SK-N-SH treated with all-trans-retinoic acid at 6 μM for 48 hours (cell line): Measurements from ENCODE around the gene SMARCD3.

ENCODE experiments used
- ISL1 ChIP-seq: fragments of 250-450 bp; sonication (Bioruptor Pico); IDR thresholded peaks from 2 replicates; pipeline ENCODE4 v2.1.2; 2022; ENCODE audit warnings: mild to moderate bottlenecking, moderate library complexity
- SNAI2 ChIP-seq: fragments of 250-450 bp; sonication (Bioruptor Pico); IDR thresholded peaks from 2 replicates; pipeline ENCODE4 v1.5.0; 2020; ENCODE audit warnings: mild to moderate bottlenecking, moderate library complexity
- ZFP3 ChIP-seq: fragments of 250-450 bp; sonication (Bioruptor Pico); IDR thresholded peaks from 2 replicates; pipeline ENCODE4 v1.5.0; 2020; ENCODE audit warnings: mild to moderate bottlenecking, moderate library complexity
- TF ChIP-seq, protein P1 (sequence below): fragments of 250-450 bp; sonication (Bioruptor Pico); IDR thresholded peaks from 2 replicates; pipeline ENCODE4 v1.5.1; 2020; ENCODE audit warnings: low read depth, mild to moderate bottlenecking, moderate library complexity
- TF ChIP-seq, protein P2 (sequence below): fragments of 250-450 bp; sonication (Bioruptor Pico); IDR thresholded peaks from 2 replicates; pipeline ENCODE4 v1.5.0; 2020; ENCODE audit warnings: mild to moderate bottlenecking, moderate library complexity
- TF ChIP-seq, protein P3 (sequence below): fragments of 250-450 bp; sonication (Bioruptor Pico); IDR thresholded peaks from 2 replicates; pipeline ENCODE4 v1.8.0; 2020; ENCODE audit warnings: mild to moderate bottlenecking, moderate library complexity, borderline replicate concordance

DNA sequence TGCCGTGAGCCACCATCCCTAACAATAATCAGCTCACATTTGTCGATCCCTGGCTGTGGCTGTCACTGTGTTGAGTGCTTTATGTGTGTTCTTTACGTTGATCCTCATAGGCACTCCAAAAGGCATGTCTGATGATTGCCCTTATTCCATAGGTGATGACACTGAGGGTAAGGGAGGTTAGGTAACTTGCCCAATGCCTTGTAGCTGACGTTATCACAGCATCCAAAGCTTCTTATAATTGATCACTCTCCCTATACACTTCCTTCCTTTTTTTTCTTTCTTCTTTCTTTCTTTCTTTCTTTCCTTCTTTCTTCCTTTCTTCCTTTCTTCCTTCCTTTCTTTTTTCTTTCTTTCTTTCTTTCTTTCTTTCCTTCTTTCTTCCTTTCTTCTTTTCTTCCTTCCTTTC lies 41.9 kb upstream of the SMARCD3 start:
- TF ChIP-seq, protein P1, sequence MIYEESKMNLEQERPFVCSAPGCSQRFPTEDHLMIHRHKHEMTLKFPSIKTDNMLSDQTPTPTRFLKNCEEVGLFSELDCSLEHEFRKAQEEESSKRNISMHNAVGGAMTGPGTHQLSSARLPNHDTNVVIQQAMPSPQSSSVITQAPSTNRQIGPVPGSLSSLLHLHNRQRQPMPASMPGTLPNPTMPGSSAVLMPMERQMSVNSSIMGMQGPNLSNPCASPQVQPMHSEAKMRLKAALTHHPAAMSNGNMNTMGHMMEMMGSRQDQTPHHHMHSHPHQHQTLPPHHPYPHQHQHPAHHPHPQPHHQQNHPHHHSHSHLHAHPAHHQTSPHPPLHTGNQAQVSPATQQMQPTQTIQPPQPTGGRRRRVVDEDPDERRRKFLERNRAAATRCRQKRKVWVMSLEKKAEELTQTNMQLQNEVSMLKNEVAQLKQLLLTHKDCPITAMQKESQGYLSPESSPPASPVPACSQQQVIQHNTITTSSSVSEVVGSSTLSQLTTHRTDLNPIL, result no peak
- TF ChIP-seq, protein P2, sequence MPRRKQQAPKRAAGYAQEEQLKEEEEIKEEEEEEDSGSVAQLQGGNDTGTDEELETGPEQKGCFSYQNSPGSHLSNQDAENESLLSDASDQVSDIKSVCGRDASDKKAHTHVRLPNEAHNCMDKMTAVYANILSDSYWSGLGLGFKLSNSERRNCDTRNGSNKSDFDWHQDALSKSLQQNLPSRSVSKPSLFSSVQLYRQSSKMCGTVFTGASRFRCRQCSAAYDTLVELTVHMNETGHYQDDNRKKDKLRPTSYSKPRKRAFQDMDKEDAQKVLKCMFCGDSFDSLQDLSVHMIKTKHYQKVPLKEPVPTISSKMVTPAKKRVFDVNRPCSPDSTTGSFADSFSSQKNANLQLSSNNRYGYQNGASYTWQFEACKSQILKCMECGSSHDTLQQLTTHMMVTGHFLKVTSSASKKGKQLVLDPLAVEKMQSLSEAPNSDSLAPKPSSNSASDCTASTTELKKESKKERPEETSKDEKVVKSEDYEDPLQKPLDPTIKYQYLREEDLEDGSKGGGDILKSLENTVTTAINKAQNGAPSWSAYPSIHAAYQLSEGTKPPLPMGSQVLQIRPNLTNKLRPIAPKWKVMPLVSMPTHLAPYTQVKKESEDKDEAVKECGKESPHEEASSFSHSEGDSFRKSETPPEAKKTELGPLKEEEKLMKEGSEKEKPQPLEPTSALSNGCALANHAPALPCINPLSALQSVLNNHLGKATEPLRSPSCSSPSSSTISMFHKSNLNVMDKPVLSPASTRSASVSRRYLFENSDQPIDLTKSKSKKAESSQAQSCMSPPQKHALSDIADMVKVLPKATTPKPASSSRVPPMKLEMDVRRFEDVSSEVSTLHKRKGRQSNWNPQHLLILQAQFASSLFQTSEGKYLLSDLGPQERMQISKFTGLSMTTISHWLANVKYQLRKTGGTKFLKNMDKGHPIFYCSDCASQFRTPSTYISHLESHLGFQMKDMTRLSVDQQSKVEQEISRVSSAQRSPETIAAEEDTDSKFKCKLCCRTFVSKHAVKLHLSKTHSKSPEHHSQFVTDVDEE, result no peak
- TF ChIP-seq, protein P3, sequence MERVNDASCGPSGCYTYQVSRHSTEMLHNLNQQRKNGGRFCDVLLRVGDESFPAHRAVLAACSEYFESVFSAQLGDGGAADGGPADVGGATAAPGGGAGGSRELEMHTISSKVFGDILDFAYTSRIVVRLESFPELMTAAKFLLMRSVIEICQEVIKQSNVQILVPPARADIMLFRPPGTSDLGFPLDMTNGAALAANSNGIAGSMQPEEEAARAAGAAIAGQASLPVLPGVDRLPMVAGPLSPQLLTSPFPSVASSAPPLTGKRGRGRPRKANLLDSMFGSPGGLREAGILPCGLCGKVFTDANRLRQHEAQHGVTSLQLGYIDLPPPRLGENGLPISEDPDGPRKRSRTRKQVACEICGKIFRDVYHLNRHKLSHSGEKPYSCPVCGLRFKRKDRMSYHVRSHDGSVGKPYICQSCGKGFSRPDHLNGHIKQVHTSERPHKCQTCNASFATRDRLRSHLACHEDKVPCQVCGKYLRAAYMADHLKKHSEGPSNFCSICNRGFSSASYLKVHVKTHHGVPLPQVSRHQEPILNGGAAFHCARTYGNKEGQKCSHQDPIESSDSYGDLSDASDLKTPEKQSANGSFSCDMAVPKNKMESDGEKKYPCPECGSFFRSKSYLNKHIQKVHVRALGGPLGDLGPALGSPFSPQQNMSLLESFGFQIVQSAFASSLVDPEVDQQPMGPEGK (CRISPR knock-in tag), result no peak
- TF ChIP-seq ISL1 (CRISPR knock-in tag), result no peak
- TF ChIP-seq ZFP3 (CRISPR knock-in tag), result no peak
- TF ChIP-seq SNAI2 (CRISPR knock-in tag), result no peak
